EL (cell line): ENCODE data around the gene ADAMTS19.
"Not testable (repeated sequence)": the region's sequence is repeated elsewhere in the genome, so short reads cannot be mapped to it uniquely, and the experiment has no call there.

Experiments
- DNase-seq: peaks from one replicate; pipeline ENCODE4 v3.0.0-alpha.2; 2016

ADAMTS19 gene, protein sequence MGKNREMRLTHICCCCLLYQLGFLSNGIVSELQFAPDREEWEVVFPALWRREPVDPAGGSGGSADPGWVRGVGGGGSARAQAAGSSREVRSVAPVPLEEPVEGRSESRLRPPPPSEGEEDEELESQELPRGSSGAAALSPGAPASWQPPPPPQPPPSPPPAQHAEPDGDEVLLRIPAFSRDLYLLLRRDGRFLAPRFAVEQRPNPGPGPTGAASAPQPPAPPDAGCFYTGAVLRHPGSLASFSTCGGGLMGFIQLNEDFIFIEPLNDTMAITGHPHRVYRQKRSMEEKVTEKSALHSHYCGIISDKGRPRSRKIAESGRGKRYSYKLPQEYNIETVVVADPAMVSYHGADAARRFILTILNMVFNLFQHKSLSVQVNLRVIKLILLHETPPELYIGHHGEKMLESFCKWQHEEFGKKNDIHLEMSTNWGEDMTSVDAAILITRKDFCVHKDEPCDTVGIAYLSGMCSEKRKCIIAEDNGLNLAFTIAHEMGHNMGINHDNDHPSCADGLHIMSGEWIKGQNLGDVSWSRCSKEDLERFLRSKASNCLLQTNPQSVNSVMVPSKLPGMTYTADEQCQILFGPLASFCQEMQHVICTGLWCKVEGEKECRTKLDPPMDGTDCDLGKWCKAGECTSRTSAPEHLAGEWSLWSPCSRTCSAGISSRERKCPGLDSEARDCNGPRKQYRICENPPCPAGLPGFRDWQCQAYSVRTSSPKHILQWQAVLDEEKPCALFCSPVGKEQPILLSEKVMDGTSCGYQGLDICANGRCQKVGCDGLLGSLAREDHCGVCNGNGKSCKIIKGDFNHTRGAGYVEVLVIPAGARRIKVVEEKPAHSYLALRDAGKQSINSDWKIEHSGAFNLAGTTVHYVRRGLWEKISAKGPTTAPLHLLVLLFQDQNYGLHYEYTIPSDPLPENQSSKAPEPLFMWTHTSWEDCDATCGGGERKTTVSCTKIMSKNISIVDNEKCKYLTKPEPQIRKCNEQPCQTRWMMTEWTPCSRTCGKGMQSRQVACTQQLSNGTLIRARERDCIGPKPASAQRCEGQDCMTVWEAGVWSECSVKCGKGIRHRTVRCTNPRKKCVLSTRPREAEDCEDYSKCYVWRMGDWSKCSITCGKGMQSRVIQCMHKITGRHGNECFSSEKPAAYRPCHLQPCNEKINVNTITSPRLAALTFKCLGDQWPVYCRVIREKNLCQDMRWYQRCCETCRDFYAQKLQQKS

DNA sequence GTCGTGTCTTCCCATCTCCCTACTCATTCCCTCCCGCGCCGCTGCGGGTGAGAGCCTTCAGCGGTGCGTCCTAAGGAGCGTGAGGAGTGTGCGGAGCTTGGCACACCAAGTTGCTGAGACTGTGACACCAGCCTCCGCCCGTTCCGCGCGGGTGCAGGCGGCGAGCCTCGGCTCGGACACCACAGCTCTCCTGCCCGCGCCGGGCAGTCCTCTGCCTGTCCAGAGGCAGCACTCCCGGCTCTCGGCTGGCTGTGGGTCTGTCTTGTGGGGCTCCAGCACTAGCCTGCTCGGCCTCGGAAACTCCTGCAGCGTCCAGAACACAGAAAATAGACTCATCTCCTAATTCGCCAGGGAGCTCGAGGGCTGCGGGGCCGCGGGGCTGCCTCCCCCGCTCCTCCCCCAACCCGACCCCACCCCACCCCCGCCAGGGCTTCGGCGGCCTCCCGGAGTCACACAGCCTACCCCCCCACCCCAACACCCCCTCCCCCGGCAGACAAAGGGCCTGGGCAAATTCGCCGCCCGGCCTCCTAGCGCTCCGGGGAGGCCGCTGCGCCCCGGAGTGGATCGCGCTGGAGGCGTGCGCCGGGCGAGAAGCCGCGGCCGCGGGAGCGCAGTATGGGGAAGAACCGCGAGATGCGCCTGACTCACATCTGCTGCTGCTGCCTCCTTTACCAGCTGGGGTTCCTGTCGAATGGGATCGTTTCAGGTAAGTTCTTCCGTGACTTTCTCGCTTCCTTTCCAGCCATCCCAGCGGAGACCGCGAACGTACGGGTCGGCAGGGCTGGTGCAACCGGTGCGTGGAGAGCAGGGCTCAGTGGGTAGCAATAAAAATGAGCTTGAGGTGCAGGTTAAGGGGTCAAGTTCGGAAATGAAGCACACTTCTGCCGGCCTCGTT is at the start of gene ADAMTS19:
Gene ADAMTS19, plus strand, starts transcription at position 522 of the 895 bp plus-strand sequence. Its CDS starts 94 bp downstream, at position 616.
- peak; percentile 38 for DNase-seq

DNA sequence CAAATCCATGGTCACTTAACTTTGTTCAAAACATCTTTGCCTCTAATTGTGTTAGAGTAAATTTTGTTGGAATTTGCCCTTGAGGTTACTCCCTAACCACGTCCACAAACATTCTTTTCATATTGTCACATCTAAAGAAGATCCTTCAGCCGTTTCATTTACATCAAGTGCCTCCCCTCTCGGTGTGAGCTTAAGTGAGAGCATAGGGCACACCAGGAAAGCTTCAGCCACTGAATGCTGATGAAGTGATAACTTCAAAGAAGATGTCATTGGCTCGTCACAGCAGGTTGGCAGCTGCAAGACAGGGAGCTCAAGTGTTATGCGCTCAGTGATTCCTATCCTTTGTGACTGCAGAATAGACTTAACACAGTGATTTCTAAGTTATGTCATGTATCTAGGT is 49.6 kb upstream of the ADAMTS19 start:
- no peak for DNase-seq

DNA sequence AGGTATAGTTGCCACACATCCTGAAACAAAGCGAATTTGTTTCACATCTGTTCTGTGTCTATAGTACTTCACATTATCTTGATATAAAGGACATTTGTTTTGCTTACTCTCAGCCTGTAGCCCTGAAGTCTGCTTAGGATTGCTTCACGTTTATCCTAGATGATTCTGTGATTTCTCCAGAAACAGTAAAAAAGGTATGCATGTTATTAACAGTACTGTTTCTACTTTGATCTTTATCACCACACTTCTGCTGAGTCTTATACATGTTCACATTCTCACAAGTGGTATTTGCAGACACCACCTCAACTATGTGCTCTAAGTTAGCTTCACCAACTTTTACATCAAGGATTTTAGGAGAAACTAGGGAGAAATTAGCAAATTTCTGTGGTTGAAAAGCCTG is 47.4 kb upstream of the ADAMTS19 start:
- no peak for DNase-seq

DNA sequence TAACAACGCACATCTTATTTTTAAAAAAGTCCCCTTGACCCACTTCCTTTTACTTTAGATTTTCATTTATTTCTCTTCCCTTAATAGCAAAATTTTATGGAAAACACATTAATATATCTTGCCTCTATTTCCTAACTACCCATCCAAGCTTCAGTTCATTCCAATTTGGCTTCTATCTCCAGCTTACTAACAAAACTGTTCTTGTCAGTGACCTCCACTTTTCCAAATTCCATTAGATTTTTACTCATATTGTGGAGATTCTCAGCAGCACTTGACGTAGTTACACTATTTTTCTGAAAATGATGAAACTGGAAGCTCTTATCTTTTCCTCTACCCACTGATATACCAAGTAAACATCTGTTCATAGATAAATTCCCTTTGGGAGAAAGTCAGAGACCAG is 46.5 kb upstream of the ADAMTS19 start:
- no peak for DNase-seq

DNA sequence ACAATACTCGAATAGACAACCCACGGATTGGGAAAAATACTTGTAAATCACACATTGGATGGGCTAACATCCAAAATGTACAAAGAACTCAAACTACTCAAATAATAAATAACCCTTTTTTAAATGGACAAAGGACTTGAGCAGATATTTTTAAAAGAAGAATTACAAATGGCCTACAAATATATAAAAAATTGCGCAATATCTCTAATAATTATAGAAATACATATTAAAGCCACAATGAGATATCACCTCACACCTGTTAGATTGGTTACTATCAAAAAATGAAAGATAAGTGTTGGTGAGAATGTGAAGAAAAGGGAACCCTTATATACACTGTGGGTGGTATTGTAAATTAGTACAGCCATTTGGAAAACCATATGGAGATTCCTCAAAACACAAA is 40.8 kb upstream of the ADAMTS19 start:
- no peak for DNase-seq

DNA sequence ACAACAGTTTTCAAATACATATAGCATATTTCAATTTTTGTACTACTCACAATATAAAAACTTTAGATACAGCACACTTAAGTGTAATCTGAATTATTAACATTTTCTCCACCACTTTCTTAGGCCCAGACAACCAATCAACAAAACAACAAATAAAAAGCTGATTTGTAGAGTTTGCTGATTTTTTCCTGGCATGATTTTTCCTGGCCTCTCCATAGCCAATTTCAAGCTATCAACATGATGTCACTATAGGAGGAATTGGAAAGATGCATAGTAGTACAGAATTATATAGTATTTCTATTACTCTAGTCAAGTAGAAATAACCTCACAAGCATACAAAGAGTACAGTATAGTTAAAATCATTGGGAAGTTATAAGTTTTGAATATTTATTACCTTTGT is 35.1 kb upstream of the ADAMTS19 start:
- no peak for DNase-seq

DNA sequence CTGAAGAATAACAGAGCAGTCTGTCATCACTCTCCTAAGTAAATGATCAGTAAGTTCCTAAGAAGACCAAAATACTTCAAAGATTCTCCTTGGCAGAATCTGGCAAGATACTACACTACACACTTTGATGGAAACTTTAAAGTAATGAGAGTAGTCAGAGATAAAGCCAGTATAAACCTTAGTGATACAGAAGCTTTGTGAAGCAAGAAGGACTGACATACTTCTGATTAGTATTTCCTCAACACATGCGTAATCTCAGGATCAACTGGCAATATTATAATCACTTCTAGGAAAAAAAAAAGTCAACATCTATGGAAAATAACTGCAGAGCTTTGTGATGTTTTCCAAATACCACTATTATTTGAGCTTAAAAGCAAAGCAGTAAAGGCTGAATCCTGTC is 34.0 kb upstream of the ADAMTS19 start:
- DNase-seq: no peak

DNA sequence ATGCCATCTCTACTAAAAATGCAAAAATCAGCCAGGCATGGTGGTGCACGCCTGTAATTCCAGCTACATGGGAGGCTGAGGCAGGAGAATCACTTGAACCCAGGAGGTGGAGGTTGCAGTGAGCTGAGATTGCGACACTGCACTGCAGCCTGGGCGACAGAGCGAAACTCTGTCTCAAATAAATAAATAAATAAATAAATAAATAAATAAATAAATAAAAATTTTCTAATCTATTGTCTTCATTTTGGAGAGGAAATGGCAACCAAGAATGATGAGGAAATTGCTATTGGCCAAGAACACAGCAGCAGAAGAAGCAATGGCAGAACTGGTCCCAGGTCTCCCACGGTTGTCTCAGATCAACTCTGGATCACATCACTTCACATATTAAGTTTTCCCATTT is 31.5 kb upstream of the ADAMTS19 start:
- DNase-seq: not testable (repeated sequence)

DNA sequence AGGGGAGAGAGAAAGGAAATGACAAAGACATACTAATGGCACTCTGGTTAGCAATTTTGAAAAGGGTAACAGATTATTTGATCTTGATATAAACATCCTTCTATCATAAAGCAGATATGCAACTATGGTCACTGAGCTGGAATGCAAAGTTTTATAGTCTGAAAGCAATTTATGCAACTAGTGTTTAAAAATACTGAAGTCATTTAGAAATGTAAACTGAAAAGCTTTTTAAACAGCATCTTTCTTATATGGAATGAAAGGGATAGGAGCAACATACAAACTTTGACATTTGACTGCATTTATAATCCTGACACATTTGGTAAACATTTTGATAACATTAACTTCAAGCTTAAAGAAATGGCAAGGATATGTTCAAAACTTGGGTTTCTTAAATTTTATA is 28.7 kb upstream of the ADAMTS19 start:
- DNase-seq: no peak

DNA sequence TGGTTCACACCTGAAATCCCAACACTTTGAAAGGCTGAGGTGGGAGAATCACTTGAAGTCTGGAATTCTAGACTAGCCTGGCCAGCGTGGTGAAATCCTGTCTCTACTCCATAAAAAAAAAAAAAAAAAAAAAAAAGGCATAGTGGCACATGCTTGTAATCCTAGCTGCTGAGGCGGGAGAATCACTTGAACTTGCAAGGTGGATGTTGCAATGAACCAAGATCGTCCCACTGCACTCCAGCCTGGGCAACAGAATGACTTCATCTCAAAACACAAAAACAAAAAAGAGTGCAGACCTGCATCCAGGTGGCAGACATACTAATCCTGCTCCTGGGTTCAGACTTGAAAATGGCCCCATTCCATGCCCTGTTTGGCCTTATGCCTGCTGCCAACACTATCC is 21.8 kb upstream of the ADAMTS19 start:
- no peak for DNase-seq

DNA sequence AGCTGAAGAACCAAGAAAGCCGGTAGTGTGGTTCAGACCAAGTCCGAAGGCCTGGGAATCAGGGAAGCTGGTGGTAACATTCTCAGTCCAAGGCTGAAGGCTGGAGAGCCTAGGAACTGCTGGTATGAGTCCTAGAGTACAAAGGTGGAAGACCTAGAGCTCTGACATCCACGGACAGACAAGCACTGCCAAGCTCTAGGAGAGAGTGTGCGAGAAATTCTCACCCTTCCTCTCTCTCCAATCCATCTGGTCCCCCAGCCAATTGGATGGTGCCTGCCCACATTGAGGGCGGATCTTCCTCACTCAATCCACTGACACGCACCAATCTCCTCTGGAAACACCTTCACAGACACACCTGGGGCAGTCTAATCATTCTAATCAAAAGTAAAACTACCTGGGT is 19.7 kb upstream of the ADAMTS19 start:
- DNase-seq: no peak

DNA sequence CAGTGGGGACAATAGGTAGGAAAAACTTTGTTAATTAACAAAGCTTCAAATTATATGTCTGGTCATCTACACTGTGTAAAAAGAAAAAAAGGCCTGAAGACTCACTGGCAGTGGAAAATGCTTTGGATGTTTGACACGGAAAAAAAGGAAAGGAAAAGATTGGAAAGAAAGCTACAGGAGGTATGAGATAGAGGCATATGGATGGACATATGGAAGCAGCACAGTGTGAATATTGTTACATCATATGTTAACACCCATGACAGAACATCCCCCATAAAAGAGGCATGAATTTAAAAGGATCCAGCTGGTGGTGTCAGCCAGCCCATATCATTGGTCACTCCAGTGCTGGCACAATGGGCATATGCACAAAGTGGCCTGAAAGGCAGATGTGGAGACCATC is 19.0 kb upstream of the ADAMTS19 start:
- DNase-seq: no peak

DNA sequence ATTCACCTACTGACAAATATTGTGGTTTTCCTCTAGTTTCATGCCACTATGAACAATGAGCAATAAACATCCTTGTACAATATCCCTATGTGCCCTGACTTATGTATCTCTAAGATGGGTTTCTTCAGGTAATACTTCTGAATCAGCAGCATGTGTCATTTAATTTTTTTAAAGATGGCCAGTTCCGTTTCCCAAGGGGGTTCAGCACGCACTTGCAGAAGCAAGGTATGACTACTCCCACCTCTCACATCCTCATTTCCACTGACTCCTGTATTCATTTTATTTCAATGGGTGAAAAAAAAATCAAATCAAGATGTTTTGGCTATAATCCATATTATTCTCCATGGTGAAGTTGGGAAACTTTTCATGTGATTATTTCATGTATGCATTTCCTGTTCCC is 14.7 kb upstream of the ADAMTS19 start:
- no peak for DNase-seq

DNA sequence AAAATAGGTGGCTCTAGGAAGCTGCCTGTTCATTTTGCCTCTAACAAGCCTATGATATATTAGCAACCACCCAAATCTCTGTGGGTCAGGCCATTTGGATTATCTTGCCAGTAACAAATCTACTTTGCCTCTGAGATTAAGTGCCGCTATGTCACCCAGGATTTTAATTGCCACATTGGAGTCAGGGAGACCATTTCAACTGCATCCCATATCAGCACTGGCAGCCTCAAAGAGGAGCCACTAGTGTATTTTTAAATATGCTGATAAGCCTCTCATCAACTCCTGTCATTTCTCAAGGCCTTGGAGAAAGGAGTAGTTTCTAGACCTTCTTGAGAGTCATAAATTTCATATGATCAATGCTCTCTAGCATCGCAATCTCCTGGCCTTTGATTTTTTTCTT is 12.1 kb upstream of the ADAMTS19 start:
- DNase-seq: no peak

DNA sequence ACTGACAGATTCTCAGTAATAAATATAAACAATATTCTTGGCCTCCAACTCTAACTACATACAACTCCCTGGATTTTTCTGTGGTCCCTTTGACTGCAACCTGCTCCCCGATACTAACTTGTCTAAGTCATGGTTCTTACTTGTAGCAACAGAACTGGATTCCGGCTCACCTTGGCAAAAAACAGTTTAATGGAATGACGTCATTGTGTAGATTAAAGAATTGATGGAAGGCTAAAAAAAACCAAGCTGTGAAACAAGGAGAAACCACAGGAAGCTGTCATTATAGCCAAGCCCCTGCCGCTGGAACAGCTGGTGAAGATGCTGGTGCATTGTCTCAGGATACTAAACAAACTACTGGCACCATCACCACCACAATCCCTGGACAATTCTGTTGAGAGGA is 11.4 kb upstream of the ADAMTS19 start:
- no peak for DNase-seq

DNA sequence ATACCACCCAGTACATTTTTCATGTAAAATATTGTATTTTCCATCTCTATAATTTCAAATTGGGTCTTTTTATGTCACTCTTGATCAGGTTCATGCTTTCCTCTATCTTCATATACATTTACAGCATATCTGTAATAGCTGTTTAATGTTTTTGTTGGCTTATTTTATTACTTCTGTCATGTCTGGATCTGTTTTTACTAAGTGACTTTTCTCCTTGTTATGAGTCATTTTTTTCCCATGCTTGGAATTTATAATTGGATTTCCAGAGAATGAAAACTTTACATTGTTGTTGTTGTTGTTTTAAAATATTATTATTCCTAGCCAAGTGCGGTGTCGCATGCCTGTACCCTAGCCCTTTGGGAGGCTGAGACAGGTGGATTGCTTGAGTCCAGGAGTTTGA is 5.6 kb upstream of the ADAMTS19 start:
- no peak for DNase-seq

DNA sequence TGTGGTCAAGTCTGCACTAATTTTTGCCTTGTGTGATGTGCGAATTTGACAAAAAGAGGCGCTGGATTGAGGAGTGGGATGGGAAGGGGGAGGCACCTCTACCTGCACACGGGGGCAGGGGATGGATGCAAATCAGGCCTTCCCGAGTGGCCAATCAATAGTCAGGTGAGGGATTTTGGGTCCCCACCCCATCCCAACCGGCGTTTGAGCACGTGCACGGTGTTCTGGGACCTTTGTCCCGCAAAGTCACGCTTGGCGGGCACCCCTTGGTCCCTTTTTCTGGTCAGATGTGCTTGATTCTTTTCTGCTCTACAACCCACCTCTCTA is 685 bp upstream of the ADAMTS19 start:
- DNase-seq: no peak

DNA sequence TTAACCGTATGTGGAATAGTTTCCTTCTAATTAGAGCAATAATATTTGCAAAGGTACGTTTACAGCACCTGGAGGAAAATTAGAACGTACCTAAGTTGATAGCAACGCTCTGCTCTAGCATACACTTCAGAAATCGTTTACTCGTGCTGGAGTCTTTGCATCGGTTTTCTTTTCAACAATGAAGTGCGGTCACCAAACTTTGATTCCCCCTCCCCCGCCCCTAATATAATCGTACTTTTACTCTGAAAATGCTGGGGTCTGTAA is 506 bp downstream of the ADAMTS19 start:
- peak; percentile 1 for DNase-seq

DNA sequence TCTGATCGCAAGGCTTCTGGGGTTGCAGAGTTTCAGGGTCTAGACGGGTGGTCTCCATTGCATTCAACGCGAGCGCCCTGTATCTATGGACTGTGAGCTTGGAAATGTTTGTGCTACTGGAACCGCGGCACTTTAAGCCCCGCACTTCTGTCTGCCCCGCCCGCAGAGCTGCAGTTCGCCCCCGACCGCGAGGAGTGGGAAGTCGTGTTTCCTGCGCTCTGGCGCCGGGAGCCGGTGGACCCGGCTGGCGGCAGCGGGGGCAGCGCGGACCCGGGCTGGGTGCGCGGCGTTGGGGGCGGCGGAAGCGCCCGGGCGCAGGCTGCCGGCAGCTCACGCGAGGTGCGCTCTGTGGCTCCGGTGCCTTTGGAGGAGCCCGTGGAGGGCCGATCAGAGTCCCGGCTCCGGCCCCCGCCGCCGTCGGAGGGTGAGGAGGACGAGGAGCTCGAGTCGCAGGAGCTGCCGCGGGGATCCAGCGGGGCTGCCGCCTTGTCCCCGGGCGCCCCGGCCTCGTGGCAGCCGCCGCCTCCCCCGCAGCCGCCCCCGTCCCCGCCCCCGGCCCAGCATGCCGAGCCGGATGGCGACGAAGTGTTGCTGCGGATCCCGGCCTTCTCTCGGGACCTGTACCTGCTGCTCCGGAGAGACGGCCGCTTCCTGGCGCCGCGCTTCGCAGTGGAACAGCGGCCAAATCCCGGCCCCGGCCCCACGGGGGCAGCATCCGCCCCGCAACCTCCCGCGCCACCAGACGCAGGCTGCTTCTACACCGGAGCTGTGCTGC is 1.0 kb downstream of the ADAMTS19 start:
- DNase-seq: peak; percentile 12

DNA sequence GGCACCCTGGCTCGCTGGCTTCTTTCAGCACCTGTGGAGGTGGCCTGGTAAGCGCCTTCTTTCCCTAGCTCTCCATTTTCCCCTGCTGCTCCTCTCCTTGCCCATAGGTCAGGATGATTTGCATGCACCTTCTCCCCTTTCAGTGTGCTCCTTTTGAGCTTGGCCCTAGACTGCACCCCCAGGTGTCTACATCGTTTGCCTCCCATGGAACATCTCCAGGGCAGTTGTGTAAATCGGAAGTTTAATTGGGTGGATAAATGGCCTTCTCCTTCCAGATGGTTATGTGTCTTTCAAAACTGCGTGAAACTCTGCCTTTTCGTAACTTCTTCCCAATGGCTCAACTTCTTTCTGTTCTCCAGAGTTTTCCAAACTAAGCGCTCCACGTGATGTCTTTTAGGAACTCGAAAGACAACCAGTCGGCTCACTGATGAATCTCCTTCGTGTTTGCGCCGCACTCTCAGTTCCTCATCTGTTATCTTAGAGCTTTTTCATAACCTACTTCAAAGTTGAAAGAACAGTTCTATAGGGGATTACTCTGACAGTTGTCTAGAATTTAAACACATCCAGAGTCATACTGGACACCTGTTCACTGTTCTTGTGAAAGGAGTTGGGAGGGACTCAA is 1.7 kb downstream of the ADAMTS19 start:
- DNase-seq: no peak

DNA sequence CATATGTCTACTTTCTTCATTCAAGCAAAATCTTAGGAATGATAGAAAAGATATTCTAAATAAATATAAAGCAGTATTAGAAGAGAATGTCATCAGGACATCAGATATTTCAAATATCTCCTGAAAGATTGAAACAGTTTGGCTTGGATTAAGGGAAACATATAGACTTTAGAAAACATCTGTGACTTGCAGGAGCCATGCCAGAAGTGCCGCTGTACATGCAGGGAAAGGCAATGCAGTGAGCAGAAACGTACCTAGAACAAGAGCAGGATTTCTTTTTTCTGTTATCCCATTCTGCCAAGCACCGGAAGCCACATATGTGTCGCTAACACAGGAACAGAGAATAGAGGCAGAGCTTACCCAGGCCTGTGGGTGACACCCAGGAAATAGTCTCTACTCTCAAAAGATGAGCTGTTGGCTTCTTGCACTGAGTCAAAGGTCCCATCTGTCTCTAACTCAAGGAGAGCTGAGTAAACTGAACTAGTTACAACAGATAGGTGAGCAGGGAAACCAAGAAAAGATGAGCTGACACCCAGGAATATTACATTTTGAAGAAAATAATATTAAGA is 5.8 kb downstream of the ADAMTS19 start:
- no peak for DNase-seq
